IPS-15b (cell line): ENCODE results near the gene TRPM3.

Experiments used
- H3K27me3 ChIP-seq: one replicate; pipeline ENCODE4 v1.6.1; 2013; ENCODE audit warnings: low read length; ENCODE audit not compliant: control insufficient read depth, insufficient read depth
- H3K36me3 ChIP-seq: one replicate; pipeline ENCODE4 v1.6.1; 2013; ENCODE audit warnings: low read length; ENCODE audit not compliant: control insufficient read depth, insufficient read depth
- H3K4me1 ChIP-seq: one replicate; pipeline ENCODE4 v1.6.1; 2013; ENCODE audit warnings: mild to moderate bottlenecking, low read length; ENCODE audit not compliant: control insufficient read depth, insufficient read depth
- H3K4me3 ChIP-seq: one replicate; pipeline ENCODE4 v1.5.1; 2013; ENCODE audit warnings: low read depth, low read length
- H3K9ac ChIP-seq: one replicate; pipeline ENCODE4 v1.6.1; 2013; ENCODE audit warnings: low read depth, mild to moderate bottlenecking, low read length
- H3K9me3 ChIP-seq: one replicate; pipeline ENCODE4 v1.6.1; 2013; ENCODE audit warnings: mild to moderate bottlenecking, low read length; ENCODE audit not compliant: control insufficient read depth, insufficient read depth

The TRPM3 gene

GRCh38 chr9:70923961-70924360 lies 197.5 kb downstream of the TRPM3 start:
- Histone ChIP-seq H3K27me3 (no peaks in the 10 kb centered on the region), H3K9me3 (no peaks in the 10 kb centered on the region), H3K4me1 (no peaks in the 10 kb centered on the region), H3K9ac (no peak overlapping the region), H3K36me3 (no peaks in the 10 kb centered on the region), H3K4me3 (no peak overlapping the region)

- Histone ChIP-seq H3K36me3 (no peaks in the 10 kb centered on the region), H3K4me1 (no peaks in the 10 kb centered on the region), H3K4me3 (no peak overlapping the region), H3K9me3 (no peaks in the 10 kb centered on the region), H3K9ac (no peak overlapping the region), H3K27me3 (no peaks in the 10 kb centered on the region)
Measured at GRCh38 chr9:70921136-70921535, 200.3 kb downstream of the TRPM3 start.

- Histone ChIP-seq H3K27me3 (no peaks in the 10 kb centered on the region), H3K4me1 (no peaks in the 10 kb centered on the region), H3K4me3 (no peak overlapping the region), H3K9ac (no peak overlapping the region), H3K36me3 (no peaks in the 10 kb centered on the region), H3K9me3 (no peaks in the 10 kb centered on the region)
Measured at GRCh38 chr9:70917277-70917676, 204.1 kb downstream of the TRPM3 start.

- no peaks in the 10 kb centered on the region for H3K27me3 ChIP-seq
Measured at GRCh38 chr9:70911791-70912190, 209.6 kb downstream of the TRPM3 start.

GRCh38 chr9:70910598-70910997 lies 210.8 kb downstream of the TRPM3 start:
- Histone ChIP-seq H3K4me1 (no peaks in the 10 kb centered on the region), H3K36me3 (no peaks in the 10 kb centered on the region), H3K9ac (no peak overlapping the region), H3K27me3 (no peaks in the 10 kb centered on the region), H3K9me3 (no peaks in the 10 kb centered on the region), H3K4me3 (no peak overlapping the region)

More at GRCh38 chr9:70911791-70912190, 209.6 kb downstream of the TRPM3 start:
- Histone ChIP-seq H3K4me3 (no peak overlapping the region), H3K36me3 (no peaks in the 10 kb centered on the region), H3K9ac (no peak overlapping the region), H3K4me1 (no peaks in the 10 kb centered on the region), H3K9me3 (no peaks in the 10 kb centered on the region)

GRCh38 chr9:70902692-70903131 lies 218.7 kb downstream of the TRPM3 start:
- no peaks in the 10 kb centered on the region for H3K27me3 ChIP-seq
- H3K9ac ChIP-seq: no peak overlapping the region
- no peak overlapping the region for H3K4me3 ChIP-seq
- H3K9me3 ChIP-seq: no peaks in the 10 kb centered on the region
- no peaks in the 10 kb centered on the region for H3K36me3 ChIP-seq
- peaks cover 7% of the 10 kb centered on the region for H3K4me1 ChIP-seq

GRCh38 chr9:70902171-70902570 lies 219.2 kb downstream of the TRPM3 start:
- Histone ChIP-seq H3K36me3 (no peaks in the 10 kb centered on the region), H3K27me3 (no peaks in the 10 kb centered on the region), H3K9ac (no peak overlapping the region), H3K9me3 (no peaks in the 10 kb centered on the region), H3K4me1 (peaks cover 7% of the 10 kb centered on the region), H3K4me3 (no peak overlapping the region)

GRCh38 chr9:70901746-70902145 lies 219.7 kb downstream of the TRPM3 start:
- Histone ChIP-seq H3K4me3 (no peak overlapping the region), H3K9ac (no peak overlapping the region), H3K9me3 (no peaks in the 10 kb centered on the region), H3K36me3 (no peaks in the 10 kb centered on the region), H3K27me3 (no peaks in the 10 kb centered on the region), H3K4me1 (peaks cover 7% of the 10 kb centered on the region)

- Histone ChIP-seq H3K9me3 (no peaks in the 10 kb centered on the region), H3K36me3 (no peaks in the 10 kb centered on the region), H3K9ac (no peak overlapping the region), H3K4me1 (peaks cover 7% of the 10 kb centered on the region), H3K4me3 (no peak overlapping the region), H3K27me3 (no peaks in the 10 kb centered on the region)
Measured at GRCh38 chr9:70901013-70901412, 220.4 kb downstream of the TRPM3 start.

GRCh38 chr9:70893580-70894122 lies 227.8 kb downstream of the TRPM3 start:
- Histone ChIP-seq H3K36me3 (no peaks in the 10 kb centered on the region), H3K9ac (no peak overlapping the region), H3K4me1 (no peaks in the 10 kb centered on the region), H3K9me3 (no peaks in the 10 kb centered on the region), H3K4me3 (no peak overlapping the region), H3K27me3 (no peaks in the 10 kb centered on the region)

- Histone ChIP-seq H3K4me1 (no peaks in the 10 kb centered on the region), H3K4me3 (no peak overlapping the region), H3K9me3 (no peaks in the 10 kb centered on the region), H3K27me3 (no peaks in the 10 kb centered on the region), H3K36me3 (no peaks in the 10 kb centered on the region), H3K9ac (no peak overlapping the region)
Measured at GRCh38 chr9:70888471-70888870, 232.9 kb downstream of the TRPM3 start.

GRCh38 chr9:70887826-70888225 lies 233.6 kb downstream of the TRPM3 start:
- Histone ChIP-seq H3K9me3 (no peaks in the 10 kb centered on the region), H3K4me3 (no peak overlapping the region), H3K36me3 (no peaks in the 10 kb centered on the region), H3K4me1 (no peaks in the 10 kb centered on the region), H3K9ac (no peak overlapping the region), H3K27me3 (no peaks in the 10 kb centered on the region)
